Muscle of leg (tissue), 9 donors: Measurements from ENCODE around the gene CEP162. TPM values are rescaled to one million over a fixed set of nuclear protein-coding genes. Genes with fewer than 3 reads are reported as not detected.

Experiments
- polyA plus RNA-seq, 8 donors: library from polyadenylated mRNA; unstranded; fragments of 120-200 nt; gene quantifications; one replicate each; pipeline versions ENCODE4 v1.2.1 to v1.2.3, GENCODE V29; 2013; ENCODE audit warnings: inconsistent platforms in 1 of 8, low replicate concordance in 1 of 8; ENCODE audit not compliant: insufficient read length in 8 of 8, insufficient read depth in 1 of 8
- total RNA-seq: library from RNA; stranded (reverse); fragments of 120-200 nt; gene quantifications from one replicate; pipeline ENCODE4 v1.2.4, GENCODE V29; 2013

Gene CEP162
- total and polyA plus RNA-seq, 9 donors: 5.0 to 8.1 (median 6.9) TPM

Other genes with a start within 250 kb of the CEP162 start
- gene MRAP2, start 193.9 kb downstream of the CEP162 start, total RNA-seq: 30.6 TPM
- 10 to 100 TPM; 15.0 to 40.8 (median 24.4) TPM for gene MRAP2, start 193.9 kb downstream of the CEP162 start, polyA plus RNA-seq